Activated B cell treated with CpG ODN at 0.5 μM for 24 hours (primary cell): ENCODE measurements around the gene AGGF1. TPM values are rescaled to one million over a fixed set of nuclear protein-coding genes. Genes with fewer than 3 reads are reported as not detected.

Source experiments
- ATAC-seq: fragments of 200-7000 bp; cut with Tn5 transposase; one replicate; pipeline ENCODE4 v1.10.0; 2021; ENCODE audit warnings: low read depth, mild to moderate bottlenecking, moderate library complexity
- CTCF ChIA-PET: fragments of 350-600 bp; sonication (Branson Sonifier 250); formaldehyde crosslinking; loops from one replicate; lab custom pipeline; 2021; ENCODE audit warnings: antibody characterized with exemption; lab: Charles Lee
- POLR2A ChIA-PET: fragments of 350-600 bp; sonication (Branson Sonifier 250); formaldehyde crosslinking; loops from one replicate; lab custom pipeline; 2021; ENCODE audit warnings: antibody characterized with exemption; lab: Charles Lee
- DNase-seq: peaks from one replicate; pipeline ENCODE4 v3.0.0; 2022
- H3K27ac Mint-ChIP-seq: one replicate; pipeline ENCODE4 v1.8.0; 2020; ENCODE audit warnings: mixed read lengths
- H3K27me3 Mint-ChIP-seq: one replicate; pipeline ENCODE4 v1.8.0; 2021; ENCODE audit warnings: mixed read lengths
- H3K36me3 Mint-ChIP-seq: one replicate; pipeline ENCODE4 v1.8.0; 2021; ENCODE audit warnings: low read depth, mixed read lengths
- H3K4me1 Mint-ChIP-seq: one replicate; pipeline ENCODE4 v1.8.0; 2021; ENCODE audit warnings: mixed read lengths
- H3K4me3 Mint-ChIP-seq: one replicate; pipeline ENCODE4 v1.8.0; 2020; ENCODE audit warnings: mild to moderate bottlenecking, mixed read lengths
- H3K9me3 Mint-ChIP-seq: one replicate; pipeline ENCODE4 v1.8.0; 2020; ENCODE audit warnings: mixed read lengths
- CTCF ChIP-seq: fragments of 200-600 bp; IDR thresholded peaks from one replicate; pipeline ENCODE4 v1.8.0; 2022; ENCODE audit warnings: antibody characterized with exemption, mild to moderate bottlenecking
- intact Hi-C: fragments of 100-400 bp; cut with micrococcal nuclease; formaldehyde crosslinking; loops from one replicate; pipeline ENCODE4 v1.15.1; 2024
- total RNA-seq: library from RNA; stranded (reverse); gene quantifications from 2 replicates; pipeline ENCODE4 v1.2.3, GENCODE V29; 2022

The AGGF1 gene
- total RNA-seq, 1 donor from 2014 or later = 26.5 TPM

DNA sequence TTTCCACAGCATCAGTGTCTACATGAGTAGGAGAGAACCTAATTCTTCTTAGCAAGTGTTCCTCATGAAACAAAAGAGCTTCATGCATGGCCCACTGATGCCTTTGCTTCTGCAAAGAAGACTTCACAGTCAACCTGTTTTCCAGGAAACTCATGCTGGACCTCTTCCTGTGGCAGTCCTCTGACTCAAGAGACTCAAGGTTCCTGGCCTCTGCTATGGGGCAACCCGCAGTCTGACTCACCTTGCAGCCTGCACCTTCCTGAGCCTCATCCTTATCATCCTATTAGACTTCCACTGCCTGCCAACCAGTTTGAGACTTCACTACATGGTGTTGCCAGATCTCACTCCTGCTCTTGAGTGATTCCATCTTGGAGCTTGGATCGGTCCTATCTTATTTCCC, 17.6 kb upstream of the AGGF1 start:
- no peak for TF ChIP-seq CTCF
- peaks cover 11% of the 10 kb centered on the region for H3K27me3 Mint-ChIP-seq
- H3K4me1 Mint-ChIP-seq = no peaks in the 10 kb centered on the region
- ChIA-PET POLR2A (no interaction called here), CTCF (interaction anchor here (0.7 kb wide), 1 partner anchor 144 kb away, joined by 3 read pairs; no protein-coding TSS in a partner anchor)
- no peaks in the 10 kb centered on the region for H3K9me3 Mint-ChIP-seq
- no peak for DNase-seq
- no peak for ATAC-seq
- intact Hi-C loops = no loop called here
- no peak overlapping the region for H3K27ac Mint-ChIP-seq
- H3K36me3 Mint-ChIP-seq = no peaks in the 10 kb centered on the region
- no peak overlapping the region for H3K4me3 Mint-ChIP-seq

DNA sequence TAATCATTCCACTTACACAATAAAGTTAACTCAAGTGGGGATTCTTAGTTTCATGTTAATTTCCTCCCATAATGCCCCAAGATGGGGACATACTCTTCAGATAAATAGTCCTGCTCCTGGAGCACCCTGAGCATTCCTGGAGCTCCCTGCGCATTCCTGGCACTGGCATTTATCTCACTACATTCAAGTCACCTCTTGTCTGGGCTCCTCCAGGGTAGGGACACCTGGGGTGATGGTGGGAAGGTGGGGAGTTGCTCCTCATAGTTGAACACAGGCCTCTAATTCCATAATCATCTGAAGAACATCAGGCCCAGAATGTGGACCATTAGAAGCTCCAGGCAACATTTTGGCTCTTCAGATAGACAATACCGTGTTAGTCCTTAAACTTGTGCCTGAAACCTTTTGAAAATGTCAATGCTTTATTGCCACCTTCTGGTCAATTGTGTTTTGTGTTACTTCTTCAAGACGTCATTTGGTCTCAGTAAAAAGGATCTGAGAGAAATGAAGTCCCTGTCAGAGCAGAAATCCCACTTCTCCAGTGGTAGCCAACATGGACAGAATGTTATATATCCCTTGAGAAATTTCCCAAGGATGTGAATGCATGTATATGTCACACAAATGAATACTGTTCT, 14.2 kb upstream of the AGGF1 start:
- H3K36me3 Mint-ChIP-seq = no peaks in the 10 kb centered on the region
- H3K9me3 Mint-ChIP-seq = no peaks in the 10 kb centered on the region
- POLR2A ChIA-PET = no interaction called here
- no peak for TF ChIP-seq CTCF
- no peak overlapping the region for H3K27ac Mint-ChIP-seq
- H3K4me1 Mint-ChIP-seq = no peaks in the 10 kb centered on the region
- peaks cover 14% of the 10 kb centered on the region for H3K27me3 Mint-ChIP-seq
- ATAC-seq (no peak), DNase-seq (no peak)
- H3K4me3 Mint-ChIP-seq = no peak overlapping the region
- CTCF ChIA-PET = interaction anchor here (1.2 kb wide), 1 partner anchor 146 kb away, joined by 4 read pairs; no protein-coding TSS in a partner anchor
- intact Hi-C loops = loop anchor here (1.0 to 2.0 kb wide), 2 partner anchors 148 to 415 kb away; no protein-coding TSS in a partner anchor

- Mint-ChIP-seq H3K9me3 (no peaks in the 10 kb centered on the region), H3K4me3 (no peak overlapping the region), H3K27me3 (peaks cover 14% of the 10 kb centered on the region), H3K4me1 (no peaks in the 10 kb centered on the region), H3K36me3 (no peaks in the 10 kb centered on the region), H3K27ac (no peak overlapping the region)
- intact Hi-C loops = loop anchor here (1.0 kb wide), 1 partner anchor 149 kb away; no protein-coding TSS in a partner anchor
- CTCF ChIA-PET = interaction anchor here (1.2 kb wide), 1 partner anchor 147 kb away, joined by 4 read pairs; no protein-coding TSS in a partner anchor
- no peak for TF ChIP-seq CTCF
- POLR2A ChIA-PET = no interaction called here
- ATAC-seq = no peak
- DNase-seq = no peak
Observed at GRCh38 chr5:77016962-77017361, 13.2 kb upstream of the AGGF1 start.

DNA sequence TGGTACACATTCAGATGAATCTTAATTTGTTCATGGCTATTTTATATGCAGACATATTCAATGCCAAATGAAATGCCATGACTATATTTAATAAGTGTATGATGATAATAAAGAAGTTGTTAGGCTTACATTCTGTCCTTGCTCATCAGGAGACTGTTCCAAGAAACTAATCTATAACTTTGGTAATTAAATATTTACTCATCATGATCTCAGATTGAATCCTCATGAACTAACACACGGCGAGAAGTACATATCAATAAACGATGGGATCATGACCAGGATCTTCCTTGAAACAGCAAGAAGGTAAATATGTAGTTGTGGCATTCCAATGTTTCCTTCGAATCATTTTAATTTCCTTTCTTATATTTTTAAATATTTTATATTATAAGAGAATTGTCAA, 12.5 kb upstream of the AGGF1 start:
- Mint-ChIP-seq H3K27ac (no peak overlapping the region), H3K36me3 (no peaks in the 10 kb centered on the region), H3K4me1 (no peaks in the 10 kb centered on the region), H3K4me3 (no peak overlapping the region), H3K27me3 (peaks cover 17% of the 10 kb centered on the region), H3K9me3 (no peaks in the 10 kb centered on the region)
- ChIA-PET CTCF (no interaction called here), POLR2A (no interaction called here)
- DNase-seq = no peak
- TF ChIP-seq CTCF = no peak
- no peak for ATAC-seq
- intact Hi-C loops = no loop called here

- POLR2A ChIA-PET = no interaction called here
- CTCF ChIA-PET = no interaction called here
- TF ChIP-seq CTCF = no peak
- no peak for ATAC-seq
- no peaks in the 10 kb centered on the region for H3K9me3 Mint-ChIP-seq
- no peaks in the 10 kb centered on the region for H3K36me3 Mint-ChIP-seq
- no peak for DNase-seq
- intact Hi-C loops = no loop called here
- peaks cover 34% of the 10 kb centered on the region for H3K27me3 Mint-ChIP-seq
- H3K4me1 Mint-ChIP-seq = no peaks in the 10 kb centered on the region
- H3K4me3 Mint-ChIP-seq = no peak overlapping the region
- H3K27ac Mint-ChIP-seq = no peak overlapping the region
Observed at GRCh38 chr5:77022511-77023417, 7.4 kb upstream of the AGGF1 start.
